HepG2 (cell line): ENCODE measurements around the gene PCNP. TPM values are rescaled to one million over a fixed set of nuclear protein-coding genes. Genes with fewer than 3 reads are reported as not detected.

ENCODE experiments used
- ARNT2 ChIP-seq: sonication (generic); formaldehyde crosslinking; IDR thresholded peaks from 2 replicates; pipeline ENCODE4 v1.8.0; 2022; ENCODE audit warnings: mild to moderate bottlenecking, low read depth, missing genetic modification reagents, moderate library complexity
- DNMT1 ChIP-seq: sonication (generic); formaldehyde crosslinking; IDR thresholded peaks from 2 replicates; pipeline ENCODE4 v1.5.1; 2020; ENCODE audit warnings: mild to moderate bottlenecking, missing genetic modification reagents
- GATAD1 ChIP-seq: IDR thresholded peaks from 2 replicates; pipeline ENCODE4 v1.6.1; 2016; ENCODE audit warnings: missing genetic modification reagents, missing compliant biosample characterization
- HMG20B ChIP-seq: conservative IDR thresholded peaks from 2 replicates; pipeline ENCODE4 v1.6.1; 2016; ENCODE audit warnings: missing genetic modification reagents, missing compliant biosample characterization
- JUND ChIP-seq: sonication (generic); formaldehyde crosslinking; IDR thresholded peaks from 2 replicates; pipeline ENCODE4 v1.8.0; 2022; ENCODE audit warnings: mild to moderate bottlenecking, missing genetic modification reagents
- MEIS1 ChIP-seq: sonication (generic); formaldehyde crosslinking; IDR thresholded peaks from 2 replicates; pipeline ENCODE4 v1.9.0; 2021; ENCODE audit warnings: mild to moderate bottlenecking, missing genetic modification reagents, moderate library complexity, borderline replicate concordance
- PITX1 ChIP-seq: sonication (generic); formaldehyde crosslinking; IDR thresholded peaks from 2 replicates; pipeline ENCODE4 v1.5.1; 2020; ENCODE audit warnings: mild to moderate bottlenecking, missing genetic modification reagents
- POLR2A ChIP-seq, 2 experiments: IDR thresholded peaks; 2 replicates each; pipeline ENCODE4 v1.6.1; 2011; ENCODE audit warnings: low read depth in 2 of 2, low read length in 2 of 2, mild to moderate bottlenecking in 1 of 2, moderate library complexity in 1 of 2; ENCODE audit not compliant: insufficient read depth in 1 of 2
- PPARG ChIP-seq: conservative IDR thresholded peaks from 2 replicates; pipeline ENCODE4 v1.6.1; 2016; ENCODE audit warnings: missing biosample characterization, missing genetic modification reagents
- YY1 ChIP-seq: IDR thresholded peaks from 2 replicates; pipeline ENCODE4 v1.6.1; 2011; ENCODE audit warnings: low read length, low read depth, moderate library complexity, mild to moderate bottlenecking; ENCODE audit not compliant: insufficient read depth, insufficient replicate concordance
- ZKSCAN5 ChIP-seq: sonication (generic); formaldehyde crosslinking; IDR thresholded peaks from 2 replicates; pipeline ENCODE4 v1.5.1; 2020; ENCODE audit warnings: mild to moderate bottlenecking, missing genetic modification reagents
- ZNF619 ChIP-seq: sonication (generic); formaldehyde crosslinking; IDR thresholded peaks from 2 replicates; pipeline ENCODE4 v1.4.0; 2020; ENCODE audit warnings: mild to moderate bottlenecking, missing genetic modification reagents
- ZNF709 ChIP-seq: sonication (generic); formaldehyde crosslinking; IDR thresholded peaks from 2 replicates; pipeline ENCODE4 v1.5.0; 2020; ENCODE audit warnings: mild to moderate bottlenecking, missing genetic modification reagents
- ZNF780A ChIP-seq: sonication (generic); formaldehyde crosslinking; IDR thresholded peaks from 2 replicates; pipeline ENCODE4 v1.8.0; 2022; ENCODE audit warnings: mild to moderate bottlenecking, missing genetic modification reagents, moderate library complexity
- polyA plus RNA-seq, 8 experiments: library from polyadenylated mRNA; depleted of rRNA in 3 of 8; stranded (reverse) in 7 of 8; unstranded in 1 of 8; fragments of >200 nt; fragmentation: Illumina TruSeq in 4 of 8; extraction: Trizol in 4 of 8; gene quantifications; 2 replicates each; pipeline versions ENCODE4 v1.2.1 to v1.2.3, GENCODE V29; 2011 to 2016; ENCODE audit warnings: low read depth in 4 of 8, missing spikeins in 1 of 8, mixed read lengths in 1 of 8; ENCODE audit not compliant: insufficient read depth in 1 of 8
- total RNA-seq, 5 experiments: library from RNA; depleted of rRNA; stranded (reverse); fragments of >200 nt; fragmentation: Illumina TruSeq; extraction: Trizol; gene quantifications; 2 replicates each; pipeline ENCODE4 v1.2.3, GENCODE V29; 2016; ENCODE audit warnings: low read depth in 1 of 5
- TF ChIP-seq, protein P1 (sequence below): sonication (generic); formaldehyde crosslinking; IDR thresholded peaks from 2 replicates; pipeline ENCODE4 v1.8.0; 2023; ENCODE audit warnings: mild to moderate bottlenecking, missing genetic modification reagents
- TF ChIP-seq, protein P2 (sequence below): sonication (generic); formaldehyde crosslinking; IDR thresholded peaks from 2 replicates; pipeline ENCODE4 v1.5.1; 2020; ENCODE audit warnings: mild to moderate bottlenecking, missing genetic modification reagents
- TF ChIP-seq, protein P3 (sequence below): sonication (generic); formaldehyde crosslinking; IDR thresholded peaks from 2 replicates; pipeline ENCODE4 v1.5.0; 2020; ENCODE audit warnings: mild to moderate bottlenecking, missing genetic modification reagents, moderate library complexity
- TF ChIP-seq, protein P4 (sequence below): sonication (generic); formaldehyde crosslinking; IDR thresholded peaks from 2 replicates; pipeline ENCODE4 v1.4.0; 2020; ENCODE audit warnings: mild to moderate bottlenecking, low read depth, missing genetic modification reagents

Gene PCNP
- total and polyA plus RNA-seq, 2 of the 13 experiments (the other 11 are each of a cell fraction or from before 2014, with no cell fraction given), result 44.1 to 78.2 TPM

DNA sequence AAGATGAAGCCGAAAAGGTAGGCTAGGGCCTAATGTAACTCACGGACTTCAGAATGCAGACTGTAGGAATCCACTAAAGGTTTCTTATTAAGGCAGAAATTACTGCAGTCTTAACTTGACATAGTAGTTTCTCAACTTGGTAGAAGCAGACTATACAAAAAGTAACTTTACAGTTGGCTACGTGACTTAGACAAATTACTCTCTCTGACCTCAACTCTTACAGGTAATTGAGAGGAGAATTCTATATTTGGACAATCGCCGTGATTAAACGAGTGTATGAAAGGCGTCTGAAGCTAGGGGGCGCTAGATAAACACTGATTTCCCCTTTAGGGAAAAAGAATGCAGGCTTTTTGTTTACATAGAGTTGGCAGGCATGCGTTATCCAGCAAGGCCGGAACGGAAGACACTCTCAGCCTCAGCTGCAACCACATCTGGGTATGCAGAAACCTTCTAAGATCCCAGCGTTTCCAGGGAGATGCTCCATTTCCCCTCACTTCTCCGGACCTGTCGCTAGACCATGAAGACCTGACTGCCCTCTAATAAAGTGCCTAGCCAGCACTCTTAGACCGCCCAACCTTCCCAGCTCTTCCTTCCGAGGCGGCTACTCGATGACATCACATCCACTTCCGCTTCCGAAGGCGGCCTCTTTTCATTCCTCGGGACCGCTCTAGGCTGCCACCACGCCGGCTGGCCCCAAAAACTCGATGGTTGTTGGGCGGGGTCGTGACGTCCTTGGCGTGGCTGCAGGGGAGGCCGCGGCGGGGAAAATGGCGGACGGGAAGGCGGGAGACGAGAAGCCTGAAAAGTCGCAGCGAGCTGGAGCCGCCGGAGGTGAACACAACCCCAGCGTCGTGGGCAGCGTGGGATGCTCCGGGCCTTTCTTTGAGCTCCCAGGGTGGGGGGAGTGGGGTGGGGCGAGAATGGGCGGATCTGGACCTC, at the start of gene PCNP (continued):
- TF ChIP-seq DNMT1 (CRISPR knock-in tag) (no peak), ZNF780A (no peak), ZNF619 (CRISPR knock-in tag) (peak; percentile 82; the same call in 1 of the 2 replicates), GATAD1 (CRISPR knock-in tag) (peak; percentile 96), ZKSCAN5 (no peak; the same call in 1 of the 2 replicates), YY1 (peak; percentile 97), HMG20B (CRISPR knock-in tag) (0 out of 2 replicates have a peak, but pooled peaks have one; percentile 6), MEIS1 (CRISPR knock-in tag) (no peak), ARNT2 (CRISPR knock-in tag) (no peak), ZNF709 (CRISPR knock-in tag) (peak; percentile 88; the same call in 1 of the 2 replicates), JUND (CRISPR knock-in tag) (peak; percentile 75), PPARG (CRISPR knock-in tag) (0 out of 2 replicates have a peak, but pooled peaks have one; percentile 23), POLR2A (IDR thresholded peaks at IDR 0.05; ENCODE audit: insufficient read depth in 1 of 2, low read depth in 2 of 2, low read length in 2 of 2) (peak; percentile 90 to 92), PITX1 (CRISPR knock-in tag) (peak; percentile 53; the same call in 1 of the 2 replicates)
- TF ChIP-seq, protein P1, sequence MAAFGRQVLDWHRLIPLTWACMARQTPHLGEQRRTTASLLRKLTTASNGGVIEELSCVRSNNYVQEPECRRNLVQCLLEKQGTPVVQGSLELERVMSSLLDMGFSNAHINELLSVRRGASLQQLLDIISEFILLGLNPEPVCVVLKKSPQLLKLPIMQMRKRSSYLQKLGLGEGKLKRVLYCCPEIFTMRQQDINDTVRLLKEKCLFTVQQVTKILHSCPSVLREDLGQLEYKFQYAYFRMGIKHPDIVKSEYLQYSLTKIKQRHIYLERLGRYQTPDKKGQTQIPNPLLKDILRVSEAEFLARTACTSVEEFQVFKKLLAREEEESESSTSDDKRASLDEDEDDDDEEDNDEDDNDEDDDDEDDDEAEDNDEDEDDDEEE (CRISPR knock-in tag), result no peak
- TF ChIP-seq, protein P2, sequence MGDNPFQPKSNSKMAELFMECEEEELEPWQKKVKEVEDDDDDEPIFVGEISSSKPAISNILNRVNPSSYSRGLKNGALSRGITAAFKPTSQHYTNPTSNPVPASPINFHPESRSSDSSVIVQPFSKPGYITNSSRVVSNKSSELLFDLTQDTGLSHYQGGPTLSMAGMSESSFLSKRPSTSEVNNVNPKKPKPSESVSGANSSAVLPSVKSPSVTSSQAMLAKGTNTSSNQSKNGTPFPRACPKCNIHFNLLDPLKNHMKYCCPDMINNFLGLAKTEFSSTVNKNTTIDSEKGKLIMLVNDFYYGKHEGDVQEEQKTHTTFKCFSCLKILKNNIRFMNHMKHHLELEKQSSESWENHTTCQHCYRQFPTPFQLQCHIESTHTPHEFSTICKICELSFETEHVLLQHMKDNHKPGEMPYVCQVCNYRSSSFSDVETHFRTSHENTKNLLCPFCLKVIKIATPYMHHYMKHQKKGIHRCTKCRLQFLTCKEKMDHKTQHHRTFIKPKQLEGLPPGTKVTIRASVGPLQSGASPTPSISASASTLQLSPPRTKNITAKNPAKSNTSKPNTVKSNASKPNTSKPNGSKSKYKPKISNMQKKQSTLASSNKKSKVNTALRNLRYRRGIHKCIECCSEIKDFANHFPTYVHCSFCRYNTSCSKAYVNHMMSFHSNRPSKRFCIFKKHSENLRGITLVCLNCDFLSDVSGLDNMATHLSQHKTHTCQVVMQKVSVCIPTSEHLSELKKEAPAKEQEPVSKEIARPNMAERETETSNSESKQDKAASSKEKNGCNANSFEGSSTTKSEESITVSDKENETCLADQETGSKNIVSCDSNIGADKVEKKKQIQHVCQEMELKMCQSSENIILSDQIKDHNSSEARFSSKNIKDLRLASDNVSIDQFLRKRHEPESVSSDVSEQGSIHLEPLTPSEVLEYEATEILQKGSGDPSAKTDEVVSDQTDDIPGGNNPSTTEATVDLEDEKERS (CRISPR knock-in tag), result 0 out of 2 replicates have a peak, but pooled peaks have one; percentile 81
- TF ChIP-seq, protein P3, sequence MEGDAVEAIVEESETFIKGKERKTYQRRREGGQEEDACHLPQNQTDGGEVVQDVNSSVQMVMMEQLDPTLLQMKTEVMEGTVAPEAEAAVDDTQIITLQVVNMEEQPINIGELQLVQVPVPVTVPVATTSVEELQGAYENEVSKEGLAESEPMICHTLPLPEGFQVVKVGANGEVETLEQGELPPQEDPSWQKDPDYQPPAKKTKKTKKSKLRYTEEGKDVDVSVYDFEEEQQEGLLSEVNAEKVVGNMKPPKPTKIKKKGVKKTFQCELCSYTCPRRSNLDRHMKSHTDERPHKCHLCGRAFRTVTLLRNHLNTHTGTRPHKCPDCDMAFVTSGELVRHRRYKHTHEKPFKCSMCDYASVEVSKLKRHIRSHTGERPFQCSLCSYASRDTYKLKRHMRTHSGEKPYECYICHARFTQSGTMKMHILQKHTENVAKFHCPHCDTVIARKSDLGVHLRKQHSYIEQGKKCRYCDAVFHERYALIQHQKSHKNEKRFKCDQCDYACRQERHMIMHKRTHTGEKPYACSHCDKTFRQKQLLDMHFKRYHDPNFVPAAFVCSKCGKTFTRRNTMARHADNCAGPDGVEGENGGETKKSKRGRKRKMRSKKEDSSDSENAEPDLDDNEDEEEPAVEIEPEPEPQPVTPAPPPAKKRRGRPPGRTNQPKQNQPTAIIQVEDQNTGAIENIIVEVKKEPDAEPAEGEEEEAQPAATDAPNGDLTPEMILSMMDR, result peak; percentile 80
- TF ChIP-seq, protein P4, sequence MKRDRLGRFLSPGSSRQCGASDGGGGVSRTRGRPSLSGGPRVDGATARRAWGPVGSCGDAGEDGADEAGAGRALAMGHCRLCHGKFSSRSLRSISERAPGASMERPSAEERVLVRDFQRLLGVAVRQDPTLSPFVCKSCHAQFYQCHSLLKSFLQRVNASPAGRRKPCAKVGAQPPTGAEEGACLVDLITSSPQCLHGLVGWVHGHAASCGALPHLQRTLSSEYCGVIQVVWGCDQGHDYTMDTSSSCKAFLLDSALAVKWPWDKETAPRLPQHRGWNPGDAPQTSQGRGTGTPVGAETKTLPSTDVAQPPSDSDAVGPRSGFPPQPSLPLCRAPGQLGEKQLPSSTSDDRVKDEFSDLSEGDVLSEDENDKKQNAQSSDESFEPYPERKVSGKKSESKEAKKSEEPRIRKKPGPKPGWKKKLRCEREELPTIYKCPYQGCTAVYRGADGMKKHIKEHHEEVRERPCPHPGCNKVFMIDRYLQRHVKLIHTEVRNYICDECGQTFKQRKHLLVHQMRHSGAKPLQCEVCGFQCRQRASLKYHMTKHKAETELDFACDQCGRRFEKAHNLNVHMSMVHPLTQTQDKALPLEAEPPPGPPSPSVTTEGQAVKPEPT (CRISPR knock-in tag), result no peak
